Vagina (tissue), 2 donors: ENCODE measurements around the gene RAB6B.

ENCODE experiments used
- POLR2AphosphoS5 ChIP-seq, 2 donors: sonication (generic); formaldehyde crosslinking; IDR thresholded peaks; one replicate each; pipeline ENCODE4 v1.9.0; 2017; ENCODE audit warnings: antibody characterized with exemption in 2 of 2, mild to moderate bottlenecking in 2 of 2, low read depth in 1 of 2; ENCODE audit not compliant: insufficient read depth in 1 of 2
- TF ChIP-seq, protein P1 (sequence below), 3 experiments: fragments of 450-650 bp in 2 of 3; fragments of 200-600 bp in 1 of 3; sonication (generic) in 1 of 3; IDR thresholded peaks; one replicate each; pipeline ENCODE4 v1.5.1; 2017 to 2019; ENCODE audit warnings: antibody characterized with exemption in 3 of 3, mild to moderate bottlenecking in 2 of 3, moderate library complexity in 2 of 3

DNA sequence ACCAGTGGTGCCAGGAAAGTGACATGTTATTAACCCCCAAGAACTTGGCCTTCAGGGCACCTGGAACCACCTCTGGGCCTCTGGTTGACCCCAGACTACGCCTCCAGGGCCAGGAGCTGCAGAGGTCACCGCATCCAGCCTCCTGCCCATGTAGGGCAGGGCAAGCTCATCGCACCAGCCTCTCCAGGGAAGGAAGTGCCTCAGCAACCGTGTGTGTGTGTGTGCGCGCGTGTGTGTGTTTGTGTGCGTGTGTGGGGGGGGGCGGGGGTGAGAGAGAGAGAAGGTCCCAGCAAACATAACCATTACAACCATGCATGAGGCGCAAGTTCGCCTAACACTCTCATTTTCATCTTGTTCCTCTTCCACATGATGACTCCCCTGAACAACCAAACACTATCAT, 31.8 kb downstream of the RAB6B start:
- TF ChIP-seq, protein P1, sequence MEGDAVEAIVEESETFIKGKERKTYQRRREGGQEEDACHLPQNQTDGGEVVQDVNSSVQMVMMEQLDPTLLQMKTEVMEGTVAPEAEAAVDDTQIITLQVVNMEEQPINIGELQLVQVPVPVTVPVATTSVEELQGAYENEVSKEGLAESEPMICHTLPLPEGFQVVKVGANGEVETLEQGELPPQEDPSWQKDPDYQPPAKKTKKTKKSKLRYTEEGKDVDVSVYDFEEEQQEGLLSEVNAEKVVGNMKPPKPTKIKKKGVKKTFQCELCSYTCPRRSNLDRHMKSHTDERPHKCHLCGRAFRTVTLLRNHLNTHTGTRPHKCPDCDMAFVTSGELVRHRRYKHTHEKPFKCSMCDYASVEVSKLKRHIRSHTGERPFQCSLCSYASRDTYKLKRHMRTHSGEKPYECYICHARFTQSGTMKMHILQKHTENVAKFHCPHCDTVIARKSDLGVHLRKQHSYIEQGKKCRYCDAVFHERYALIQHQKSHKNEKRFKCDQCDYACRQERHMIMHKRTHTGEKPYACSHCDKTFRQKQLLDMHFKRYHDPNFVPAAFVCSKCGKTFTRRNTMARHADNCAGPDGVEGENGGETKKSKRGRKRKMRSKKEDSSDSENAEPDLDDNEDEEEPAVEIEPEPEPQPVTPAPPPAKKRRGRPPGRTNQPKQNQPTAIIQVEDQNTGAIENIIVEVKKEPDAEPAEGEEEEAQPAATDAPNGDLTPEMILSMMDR (IDR thresholded peaks at IDR 0.05): no peak
- TF ChIP-seq POLR2AphosphoS5 (IDR thresholded peaks at IDR 0.05; ENCODE audit: insufficient read depth in 1 of 2, low read depth in 1 of 2): no peak
